Subcutaneous adipose tissue (tissue), 4 donors: ENCODE results near the gene MOV10. TPM values are rescaled to one million over a fixed set of nuclear protein-coding genes. Genes with fewer than 3 reads are reported as not detected.

Source experiments
- total RNA-seq, 4 donors: library from RNA; depleted of rRNA; stranded (reverse); fragments of >200 nt; gene quantifications; one replicate each; pipeline ENCODE4 v1.1.0, GENCODE V29; 2016
- TF ChIP-seq, protein P1 (sequence below): fragments of 450-650 bp; IDR thresholded peaks from one replicate; pipeline ENCODE4 v1.5.1; 2016; ENCODE audit warnings: low read depth, mild to moderate bottlenecking, control low read depth, antibody characterized with exemption, moderate library complexity

MOV10 gene
- total RNA-seq, 4 donors from 2014 or later = 11.6 to 51.6 (median 21.7) TPM

- TF ChIP-seq, protein P1, sequence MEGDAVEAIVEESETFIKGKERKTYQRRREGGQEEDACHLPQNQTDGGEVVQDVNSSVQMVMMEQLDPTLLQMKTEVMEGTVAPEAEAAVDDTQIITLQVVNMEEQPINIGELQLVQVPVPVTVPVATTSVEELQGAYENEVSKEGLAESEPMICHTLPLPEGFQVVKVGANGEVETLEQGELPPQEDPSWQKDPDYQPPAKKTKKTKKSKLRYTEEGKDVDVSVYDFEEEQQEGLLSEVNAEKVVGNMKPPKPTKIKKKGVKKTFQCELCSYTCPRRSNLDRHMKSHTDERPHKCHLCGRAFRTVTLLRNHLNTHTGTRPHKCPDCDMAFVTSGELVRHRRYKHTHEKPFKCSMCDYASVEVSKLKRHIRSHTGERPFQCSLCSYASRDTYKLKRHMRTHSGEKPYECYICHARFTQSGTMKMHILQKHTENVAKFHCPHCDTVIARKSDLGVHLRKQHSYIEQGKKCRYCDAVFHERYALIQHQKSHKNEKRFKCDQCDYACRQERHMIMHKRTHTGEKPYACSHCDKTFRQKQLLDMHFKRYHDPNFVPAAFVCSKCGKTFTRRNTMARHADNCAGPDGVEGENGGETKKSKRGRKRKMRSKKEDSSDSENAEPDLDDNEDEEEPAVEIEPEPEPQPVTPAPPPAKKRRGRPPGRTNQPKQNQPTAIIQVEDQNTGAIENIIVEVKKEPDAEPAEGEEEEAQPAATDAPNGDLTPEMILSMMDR = no peak
Observed at GRCh38 chr1:112687361-112687760, 12.9 kb downstream of the MOV10 start.

- TF ChIP-seq, protein P1 = no peak
Observed at GRCh38 chr1:112687785-112688496, 13.5 kb downstream of the MOV10 start.

- TF ChIP-seq, protein P1 = no peak
Observed at GRCh38 chr1:112688781-112689193, 14.3 kb downstream of the MOV10 start.

- TF ChIP-seq, protein P1 = no peak
Observed at GRCh38 chr1:112689196-112689841, 14.9 kb downstream of the MOV10 start.

DNA sequence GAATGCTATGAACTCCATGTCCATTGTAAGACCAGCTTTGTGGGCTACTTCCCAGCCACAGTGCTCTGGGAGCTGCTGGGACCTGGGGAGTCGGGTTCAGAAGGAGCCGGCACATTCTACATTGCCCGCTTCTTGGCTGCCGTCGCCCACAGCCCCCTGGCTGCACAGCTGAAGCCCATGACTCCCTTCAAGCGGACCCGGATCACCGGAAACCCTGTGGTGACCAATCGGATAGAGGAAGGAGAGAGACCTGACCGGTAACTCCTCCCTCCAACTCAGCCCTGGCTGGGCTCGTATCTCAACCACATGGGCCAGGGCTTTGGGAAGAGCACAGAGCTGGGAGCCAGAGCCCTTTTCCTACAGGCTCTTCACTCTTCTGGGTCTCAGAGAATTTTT is 15.4 kb downstream of the MOV10 start:
- TF ChIP-seq, protein P1 = no peak

GRCh38 chr1:112692681-112693080 is 18.2 kb downstream of the MOV10 start:
- TF ChIP-seq, protein P1 = no peak

DNA sequence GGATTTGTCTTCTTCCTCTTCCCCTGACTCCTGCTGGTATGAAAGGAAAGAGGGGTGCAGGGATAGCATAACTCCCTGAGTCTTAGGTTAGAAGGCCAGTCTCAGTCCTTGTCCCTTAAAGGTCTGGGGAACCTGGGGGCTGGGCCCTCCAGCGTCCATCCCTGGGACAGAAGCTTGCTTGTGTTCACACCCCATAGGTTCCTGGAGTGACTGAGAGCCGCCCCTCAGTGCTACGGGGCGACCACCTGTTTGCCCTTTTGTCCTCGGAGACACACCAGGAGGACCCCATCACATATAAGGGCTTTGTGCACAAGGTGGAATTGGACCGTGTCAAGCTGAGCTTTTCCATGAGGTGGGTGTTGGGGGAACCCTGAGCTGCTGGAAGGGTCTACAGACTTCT is 19.4 kb downstream of the MOV10 start:
- TF ChIP-seq, protein P1 = no peak
